A549 (cell line): ENCODE measurements around the gene ISL1.

Experiments used
- ATOH8 ChIP-seq: fragments of 250-450 bp; sonication (Bioruptor Pico); IDR thresholded peaks from 2 replicates; pipeline ENCODE4 v1.5.0; 2020; ENCODE audit warnings: low read depth, mild to moderate bottlenecking, moderate library complexity
- CEBPB ChIP-seq, 2 experiments: fragments of >200 bp in 1 of 2; sonication (Bioruptor Twin) in 1 of 2; formaldehyde crosslinking in 1 of 2; IDR thresholded peaks; 2 replicates each; pipeline ENCODE4 v1.6.1; 2012 to 2016
- CHD2 ChIP-seq: fragments of 150-350 bp; IDR thresholded peaks from 2 replicates; pipeline ENCODE4 v1.6.1; 2014; ENCODE audit warnings: low read length; ENCODE audit not compliant: partially characterized antibody
- CTCF ChIP-seq: fragments of >200 bp; sonication (Bioruptor Twin); formaldehyde crosslinking; IDR thresholded peaks from 3 replicates; pipeline ENCODE4 v1.5.1; 2016
- EP300 ChIP-seq, 2 experiments: fragments of >200 bp; sonication (Bioruptor Twin); formaldehyde crosslinking; IDR thresholded peaks; 2 replicates in 1 of 2; 3 replicates in 1 of 2; pipeline ENCODE4 v1.6.1; 2016 to 2017
- JUN ChIP-seq, 2 experiments: fragments of >200 bp; sonication (Bioruptor Twin); formaldehyde crosslinking; IDR thresholded peaks; 2 replicates in 1 of 2; 3 replicates in 1 of 2; pipeline ENCODE4 v1.6.1; 2016 to 2017
- MAFK ChIP-seq: fragments of 450-650 bp; IDR thresholded peaks from 2 replicates; pipeline ENCODE4 v1.6.1; 2014; ENCODE audit not compliant: partially characterized antibody
- MAZ ChIP-seq: fragments of 150-350 bp; IDR thresholded peaks from 2 replicates; pipeline ENCODE4 v1.6.1; 2014; ENCODE audit warnings: antibody characterized with exemption, low read depth, low read length, borderline replicate concordance
- POLR2A ChIP-seq: IDR thresholded peaks from 2 replicates; pipeline ENCODE4 v1.6.1; 2012; ENCODE audit warnings: mild to moderate bottlenecking, low read length
- RAD21 ChIP-seq, 2 experiments: fragments of >200 bp in 1 of 2; sonication (Bioruptor Twin) in 1 of 2; formaldehyde crosslinking in 1 of 2; IDR thresholded peaks in 1 of 2; conservative IDR thresholded peaks in 1 of 2; 2 replicates in 1 of 2; 3 replicates in 1 of 2; pipeline ENCODE4 v1.6.1; 2012 to 2018; ENCODE audit warnings: inconsistent platforms in 1 of 2
- REST ChIP-seq: fragments of 200-600 bp; sonication (generic); IDR thresholded peaks from 2 replicates; pipeline ENCODE4 v1.6.1; 2016; ENCODE audit warnings: antibody characterized with exemption, mild to moderate bottlenecking, moderate library complexity
- SMC3 ChIP-seq: fragments of >200 bp; sonication (Bioruptor Twin); formaldehyde crosslinking; IDR thresholded peaks from 3 replicates; pipeline ENCODE4 v1.6.1; 2018; ENCODE audit warnings: inconsistent platforms
- USF2 ChIP-seq: fragments of 450-650 bp; IDR thresholded peaks from 2 replicates; pipeline ENCODE4 v1.6.1; 2014; ENCODE audit warnings: antibody characterized with exemption

GRCh38 chr5:51379331-51379700, 3.9 kb upstream of the ISL1 start:
- TF ChIP-seq RAD21 (conservative IDR thresholded peaks at IDR 0.05 in 1 of 2, IDR thresholded peaks at IDR 0.05 in 1 of 2) (no peak), POLR2A (no peak), SMC3 (no peak), CTCF (no peak), MAFK (no peak), JUN (IDR thresholded peaks at IDR 0.05) (no peak), CEBPB (IDR thresholded peaks at IDR 0.05) (no peak), CHD2 (no peak), MAZ (no peak), REST (no peak), USF2 (no peak), ATOH8 (CRISPR knock-in tag) (no peak), EP300 (IDR thresholded peaks at IDR 0.05) (no peak)
